AG10803 (cell line): Measurements from ENCODE around the gene RNF13.

Source experiments
- DNase-seq: peaks from one replicate; pipeline ENCODE4 v3.0.0; 2010; ENCODE audit warnings: low read depth
- H3K4me3 ChIP-seq: 2 replicates; pipeline ENCODE4 v1.5.1; 2011; ENCODE audit warnings: mild to moderate bottlenecking, low read length, control low read depth
- TF ChIP-seq, protein P1 (sequence below): conservative IDR thresholded peaks from 2 replicates; pipeline ENCODE4 v1.5.1; 2011; ENCODE audit warnings: mild to moderate bottlenecking, low read length, control low read depth, inconsistent platforms

The RNF13 gene

DNA sequence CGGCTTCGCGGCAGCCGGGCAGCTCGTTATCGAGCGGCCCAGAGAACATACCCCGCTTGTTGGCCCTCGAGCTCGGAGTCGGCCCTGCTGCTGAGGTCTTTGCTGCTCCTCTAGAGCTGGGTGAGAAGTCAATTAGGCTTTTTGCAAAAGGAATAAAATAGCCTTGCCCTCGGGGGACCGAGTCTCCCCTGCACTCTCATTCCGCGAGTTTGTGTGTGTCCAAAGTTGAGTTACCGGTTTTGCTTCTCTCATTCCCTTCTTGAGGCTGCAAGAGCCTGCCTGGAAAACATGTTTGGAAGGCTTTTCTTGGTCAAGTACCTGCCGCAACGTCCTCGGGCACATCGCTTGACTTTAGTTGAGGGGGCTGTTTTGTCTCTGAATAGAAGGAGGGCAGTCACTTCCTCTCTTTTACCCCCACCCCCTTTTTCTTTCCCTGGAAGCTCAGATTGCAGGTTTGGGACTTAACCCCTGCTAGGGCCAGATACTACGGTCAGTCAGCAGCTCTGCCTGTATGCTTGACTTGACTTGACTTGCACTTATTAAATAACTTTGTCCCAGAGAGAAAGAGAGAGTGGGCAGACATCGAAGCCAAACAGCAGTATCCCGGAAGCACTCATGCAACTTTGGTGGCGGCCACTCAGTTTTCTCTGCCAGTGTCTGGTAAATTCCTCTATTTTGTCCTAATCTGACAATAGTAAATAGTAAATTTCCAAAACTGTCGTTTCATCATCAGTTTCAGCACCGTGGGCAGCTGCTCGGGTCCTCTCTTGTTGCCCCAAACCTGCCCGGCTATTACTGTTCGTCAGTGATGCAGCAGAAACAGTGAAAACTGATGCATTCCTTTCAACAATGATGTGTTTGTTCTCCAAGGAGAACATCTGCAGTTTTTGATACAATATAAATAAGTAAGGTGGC is 609 bp downstream of the RNF13 start:
- DNase-seq: peak; percentile 36
- TF ChIP-seq, protein P1, sequence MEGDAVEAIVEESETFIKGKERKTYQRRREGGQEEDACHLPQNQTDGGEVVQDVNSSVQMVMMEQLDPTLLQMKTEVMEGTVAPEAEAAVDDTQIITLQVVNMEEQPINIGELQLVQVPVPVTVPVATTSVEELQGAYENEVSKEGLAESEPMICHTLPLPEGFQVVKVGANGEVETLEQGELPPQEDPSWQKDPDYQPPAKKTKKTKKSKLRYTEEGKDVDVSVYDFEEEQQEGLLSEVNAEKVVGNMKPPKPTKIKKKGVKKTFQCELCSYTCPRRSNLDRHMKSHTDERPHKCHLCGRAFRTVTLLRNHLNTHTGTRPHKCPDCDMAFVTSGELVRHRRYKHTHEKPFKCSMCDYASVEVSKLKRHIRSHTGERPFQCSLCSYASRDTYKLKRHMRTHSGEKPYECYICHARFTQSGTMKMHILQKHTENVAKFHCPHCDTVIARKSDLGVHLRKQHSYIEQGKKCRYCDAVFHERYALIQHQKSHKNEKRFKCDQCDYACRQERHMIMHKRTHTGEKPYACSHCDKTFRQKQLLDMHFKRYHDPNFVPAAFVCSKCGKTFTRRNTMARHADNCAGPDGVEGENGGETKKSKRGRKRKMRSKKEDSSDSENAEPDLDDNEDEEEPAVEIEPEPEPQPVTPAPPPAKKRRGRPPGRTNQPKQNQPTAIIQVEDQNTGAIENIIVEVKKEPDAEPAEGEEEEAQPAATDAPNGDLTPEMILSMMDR: no peak
- peak overlapping the region; percentile 83 for H3K4me3 ChIP-seq

DNA sequence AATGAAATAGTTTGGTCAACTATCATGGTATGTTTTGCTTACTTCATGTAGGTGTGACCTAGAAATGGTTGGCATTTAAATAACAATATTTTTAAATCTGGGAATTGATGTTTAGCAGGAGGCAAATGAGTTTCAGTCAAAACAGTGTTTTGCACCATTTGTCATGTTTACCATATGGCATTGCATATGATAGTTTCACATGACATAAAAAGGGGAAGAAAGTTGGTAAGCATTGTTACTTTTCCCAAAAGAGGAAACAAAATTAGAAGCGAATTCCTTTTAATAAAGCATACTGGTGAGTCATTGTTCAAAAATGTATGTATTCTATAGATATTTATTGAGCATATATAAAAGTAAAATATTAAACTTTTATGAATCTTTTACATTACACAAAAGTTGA is 2.3 kb downstream of the RNF13 start:
- TF ChIP-seq, protein P1: no peak
- DNase-seq: no peak
- H3K4me3 ChIP-seq: no peak overlapping the region

DNA sequence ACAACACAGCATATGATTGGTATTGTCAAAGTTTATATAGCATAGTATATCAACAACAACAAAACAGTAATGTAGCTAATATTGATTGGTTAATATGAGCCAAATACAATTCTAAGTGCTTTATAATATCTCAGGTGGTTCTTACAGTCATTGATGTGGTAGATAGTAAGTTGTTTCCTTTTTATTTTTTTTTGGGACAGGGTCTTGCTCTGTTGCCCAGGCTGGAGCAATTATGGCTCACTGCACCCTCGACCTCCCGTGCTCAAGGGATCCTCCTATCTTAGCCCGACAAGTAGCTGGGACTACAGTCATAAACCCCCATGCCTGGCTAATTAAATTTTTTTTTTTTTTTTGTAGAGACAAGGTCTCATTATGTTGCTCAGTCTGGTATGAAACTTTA is 2.7 kb downstream of the RNF13 start:
- no peak overlapping the region for H3K4me3 ChIP-seq

DNA sequence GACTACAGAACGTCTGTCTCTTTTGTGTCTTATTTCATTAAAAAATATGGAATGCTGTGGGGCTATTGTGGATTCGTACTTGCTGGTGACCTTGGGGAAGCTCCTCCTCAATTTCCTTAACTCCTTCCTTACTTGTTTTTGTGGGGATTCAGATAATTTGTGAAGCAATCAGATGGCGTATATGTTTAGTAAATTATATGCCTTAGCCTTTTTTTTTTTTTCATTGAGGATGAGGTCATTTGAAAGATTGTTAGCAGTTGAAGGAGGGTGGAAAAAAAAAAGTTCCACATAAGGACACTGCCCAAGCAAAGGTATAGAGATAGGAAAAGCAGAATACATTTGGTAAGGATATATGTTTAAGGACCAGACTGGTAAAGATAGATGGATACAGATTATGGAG is 3.3 kb downstream of the RNF13 start:
- no peak overlapping the region for H3K4me3 ChIP-seq
- TF ChIP-seq, protein P1: no peak
- DNase-seq: no peak

More for the DNA sequence above, 2.7 kb downstream of the RNF13 start:
- DNase-seq: no peak
- TF ChIP-seq, protein P1: no peak

DNA sequence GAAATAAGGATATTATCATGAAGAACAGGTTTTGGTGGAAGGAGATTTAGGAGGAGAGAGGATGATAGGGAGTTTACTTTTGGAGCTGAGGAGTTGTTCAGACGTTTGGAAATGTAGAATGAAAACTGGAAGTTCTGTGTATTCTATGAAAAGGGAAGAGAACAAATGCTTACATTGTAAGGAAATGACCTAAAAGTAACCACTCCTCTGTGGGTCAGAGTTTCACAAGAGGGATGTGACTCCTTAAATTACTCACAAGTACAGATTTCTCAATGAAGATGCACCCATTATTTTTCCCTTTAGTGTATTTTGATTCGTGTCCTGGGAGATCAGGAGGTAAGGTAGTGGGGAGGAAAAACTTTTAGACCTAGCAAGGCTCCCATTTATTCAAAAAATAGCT is 4.0 kb downstream of the RNF13 start:
- H3K4me3 ChIP-seq: no peak overlapping the region
- TF ChIP-seq, protein P1: no peak
- DNase-seq: peak; percentile 59

DNA sequence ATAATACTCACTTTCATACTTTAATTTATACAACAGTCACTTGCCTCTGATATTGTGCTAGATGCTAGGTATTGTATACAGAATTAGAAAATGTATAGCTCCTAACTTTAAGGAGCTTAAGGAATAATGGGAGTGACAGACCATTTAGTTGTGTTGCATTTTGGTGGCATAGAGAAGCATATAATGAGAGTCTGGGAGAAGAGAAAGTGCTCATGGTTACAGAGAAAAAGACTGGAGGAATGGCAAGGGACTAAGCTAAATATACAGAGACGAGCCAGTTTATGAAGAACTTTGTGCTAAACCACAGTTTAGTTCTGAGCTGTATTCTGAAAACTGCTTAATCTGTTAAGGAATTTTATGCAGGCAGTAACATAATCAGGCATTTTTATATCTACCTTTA is 6.4 kb downstream of the RNF13 start:
- H3K4me3 ChIP-seq: no peak overlapping the region
- TF ChIP-seq, protein P1: no peak
- DNase-seq: no peak

DNA sequence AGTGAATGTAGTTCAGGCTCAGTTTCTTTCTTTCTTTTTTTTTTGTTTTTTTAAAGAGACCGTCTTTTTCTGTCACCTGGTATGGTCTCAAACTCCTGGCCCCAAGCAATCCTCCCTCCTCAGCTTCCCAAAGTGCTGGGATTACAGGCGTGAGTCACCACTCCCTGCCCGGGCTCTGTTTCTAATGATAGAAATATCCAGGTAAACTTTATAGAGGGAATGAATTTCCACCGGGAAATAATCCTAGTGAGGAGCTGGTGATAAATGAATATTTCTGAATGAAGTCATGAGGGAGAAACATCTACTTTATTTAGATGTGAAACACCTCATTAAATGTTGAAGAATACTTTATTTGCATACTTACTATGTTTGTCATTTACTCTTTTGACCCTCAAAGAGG is 7.2 kb downstream of the RNF13 start:
- TF ChIP-seq, protein P1: no peak
- no peak for DNase-seq
- H3K4me3 ChIP-seq: no peak overlapping the region
